GM12874 (cell line): ENCODE measurements around the gene KLHL13.

ENCODE experiments used
- TF ChIP-seq, protein P1 (sequence below): IDR thresholded peaks from 2 replicates; pipeline ENCODE4 v1.5.1; 2011; ENCODE audit warnings: low read depth, mild to moderate bottlenecking, control low read depth, low read length, moderate library complexity; ENCODE audit not compliant: insufficient read depth

The KLHL13 gene

DNA sequence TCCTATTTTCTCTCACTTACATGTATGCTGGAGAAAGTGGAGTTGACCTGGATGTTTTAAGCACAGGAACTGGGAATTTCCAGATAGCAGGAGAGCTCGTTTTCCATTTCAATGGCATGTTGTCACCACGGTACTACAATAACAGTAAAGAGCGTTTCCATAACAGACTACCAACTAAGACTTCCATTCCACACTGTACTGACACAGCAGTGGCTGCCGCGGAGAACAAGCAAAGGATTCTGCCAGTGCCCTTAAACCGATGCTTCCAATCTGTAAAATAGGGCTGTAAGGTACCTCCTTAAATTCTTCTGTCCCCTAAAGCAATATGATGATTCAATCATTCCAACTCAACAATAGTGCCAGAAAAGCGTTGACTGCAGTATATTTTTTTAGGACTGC is 143.9 kb downstream of the KLHL13 start:
- TF ChIP-seq, protein P1, sequence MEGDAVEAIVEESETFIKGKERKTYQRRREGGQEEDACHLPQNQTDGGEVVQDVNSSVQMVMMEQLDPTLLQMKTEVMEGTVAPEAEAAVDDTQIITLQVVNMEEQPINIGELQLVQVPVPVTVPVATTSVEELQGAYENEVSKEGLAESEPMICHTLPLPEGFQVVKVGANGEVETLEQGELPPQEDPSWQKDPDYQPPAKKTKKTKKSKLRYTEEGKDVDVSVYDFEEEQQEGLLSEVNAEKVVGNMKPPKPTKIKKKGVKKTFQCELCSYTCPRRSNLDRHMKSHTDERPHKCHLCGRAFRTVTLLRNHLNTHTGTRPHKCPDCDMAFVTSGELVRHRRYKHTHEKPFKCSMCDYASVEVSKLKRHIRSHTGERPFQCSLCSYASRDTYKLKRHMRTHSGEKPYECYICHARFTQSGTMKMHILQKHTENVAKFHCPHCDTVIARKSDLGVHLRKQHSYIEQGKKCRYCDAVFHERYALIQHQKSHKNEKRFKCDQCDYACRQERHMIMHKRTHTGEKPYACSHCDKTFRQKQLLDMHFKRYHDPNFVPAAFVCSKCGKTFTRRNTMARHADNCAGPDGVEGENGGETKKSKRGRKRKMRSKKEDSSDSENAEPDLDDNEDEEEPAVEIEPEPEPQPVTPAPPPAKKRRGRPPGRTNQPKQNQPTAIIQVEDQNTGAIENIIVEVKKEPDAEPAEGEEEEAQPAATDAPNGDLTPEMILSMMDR, result no peak

DNA sequence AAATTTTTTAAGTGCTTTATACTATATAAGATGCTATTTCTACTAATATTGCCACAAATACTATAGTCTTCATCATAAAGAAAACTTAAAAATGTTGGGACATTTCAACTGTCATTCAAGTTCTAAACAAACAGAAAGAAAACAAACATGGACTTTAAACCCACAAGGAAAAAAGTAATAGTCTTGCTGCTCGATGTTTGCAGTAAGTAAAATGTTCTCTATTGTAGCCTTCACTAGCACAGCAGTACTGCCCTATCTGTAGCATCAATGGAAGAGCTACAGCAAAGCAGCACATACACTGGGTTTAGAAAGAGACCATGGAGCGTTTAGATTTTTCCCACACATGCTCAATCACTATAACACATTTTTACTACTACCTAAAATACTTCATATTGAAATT is 146.8 kb downstream of the KLHL13 start:
- TF ChIP-seq, protein P1, result no peak

DNA sequence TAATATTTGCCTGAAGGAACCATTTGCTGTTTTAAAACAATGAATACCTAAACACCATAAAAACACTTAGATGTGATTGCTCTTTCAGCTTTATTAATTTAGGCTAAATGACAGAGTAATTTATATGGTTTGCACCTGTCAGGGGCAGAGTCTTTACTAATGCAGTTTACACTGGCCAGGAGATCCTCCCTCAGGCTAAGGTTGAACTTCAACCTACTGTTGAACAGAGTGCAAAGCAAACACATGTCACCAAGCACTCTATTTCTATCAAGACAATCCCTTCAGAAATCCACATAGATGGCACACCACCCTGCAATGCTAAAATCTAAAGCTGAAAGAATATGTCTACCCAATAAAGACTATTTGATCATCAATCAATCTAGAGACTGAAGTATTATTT is 147.3 kb downstream of the KLHL13 start:
- TF ChIP-seq, protein P1, result no peak

DNA sequence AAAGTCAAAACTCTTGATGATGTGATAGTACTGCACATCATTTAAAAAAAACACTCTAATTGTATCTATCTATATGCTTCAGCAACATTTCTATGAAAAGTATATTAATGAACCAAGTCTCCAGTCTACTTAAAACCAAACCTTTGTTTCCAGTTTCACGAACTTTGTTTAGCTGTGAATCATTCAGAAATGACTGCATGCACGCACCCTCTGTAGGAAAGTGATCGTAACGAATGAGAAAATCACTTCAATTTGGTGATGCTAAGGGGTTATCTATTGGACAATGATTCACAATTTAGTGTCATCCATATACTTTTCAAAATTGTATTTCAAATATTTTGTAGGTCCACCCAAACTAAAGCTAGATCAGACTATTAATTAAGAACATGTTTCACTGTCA is 157.6 kb downstream of the KLHL13 start:
- TF ChIP-seq, protein P1, result no peak

DNA sequence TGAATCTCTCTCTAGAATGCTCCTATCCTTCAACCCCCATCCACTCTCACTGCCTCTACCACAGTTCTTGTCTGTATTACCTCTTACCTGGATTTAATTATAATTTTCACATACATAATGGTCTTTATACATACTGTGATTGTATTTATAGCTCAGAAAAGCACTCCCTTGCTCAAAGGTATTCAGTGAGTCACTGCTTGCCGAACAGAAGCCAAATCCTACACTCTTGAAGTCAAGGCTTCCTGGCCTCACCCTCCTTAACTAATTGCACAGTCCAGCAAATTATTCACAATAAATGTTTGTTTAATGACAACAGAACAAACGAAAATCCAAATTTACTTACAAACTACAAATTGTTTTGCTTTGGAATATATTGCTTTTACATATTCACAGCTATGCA is 159.5 kb downstream of the KLHL13 start:
- TF ChIP-seq, protein P1, result no peak

DNA sequence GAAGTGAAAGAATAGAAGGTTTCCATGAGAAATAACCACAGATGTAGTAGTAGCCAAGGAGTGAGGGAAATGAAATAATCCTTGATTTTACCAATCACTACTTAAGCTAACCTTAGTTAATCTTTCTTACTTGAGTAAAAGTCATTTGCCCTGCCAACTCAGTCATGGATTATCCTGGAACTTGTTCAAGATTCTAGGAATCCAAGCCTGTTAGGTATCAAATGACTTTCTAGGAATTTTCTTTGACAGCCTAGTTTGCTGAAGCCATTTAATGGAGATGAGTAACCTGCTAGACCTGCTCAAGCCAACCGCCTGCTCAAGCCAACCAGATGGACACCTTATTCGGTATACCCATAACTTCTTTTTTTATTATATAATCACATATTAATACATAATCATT is 180.5 kb downstream of the KLHL13 start:
- TF ChIP-seq, protein P1, result no peak

DNA sequence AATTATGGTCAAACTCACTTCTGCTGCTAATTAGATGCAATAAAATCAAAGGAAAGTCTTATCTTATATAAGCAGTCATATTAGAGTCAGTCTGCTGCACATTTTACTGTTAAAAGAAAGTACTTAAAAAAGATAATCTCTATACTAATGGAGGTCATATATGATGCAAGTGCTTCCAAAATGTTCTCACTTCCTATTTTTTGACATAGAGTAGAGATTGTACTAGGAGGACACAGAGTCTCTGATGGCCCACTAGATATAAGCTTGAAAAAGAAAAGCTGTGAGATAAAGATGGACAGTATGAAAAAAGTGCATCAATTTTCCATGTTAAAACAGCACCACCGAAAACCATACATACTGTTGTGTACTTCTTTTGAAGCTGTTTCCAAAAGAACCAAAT is 196.9 kb downstream of the KLHL13 start:
- TF ChIP-seq, protein P1, result no peak

DNA sequence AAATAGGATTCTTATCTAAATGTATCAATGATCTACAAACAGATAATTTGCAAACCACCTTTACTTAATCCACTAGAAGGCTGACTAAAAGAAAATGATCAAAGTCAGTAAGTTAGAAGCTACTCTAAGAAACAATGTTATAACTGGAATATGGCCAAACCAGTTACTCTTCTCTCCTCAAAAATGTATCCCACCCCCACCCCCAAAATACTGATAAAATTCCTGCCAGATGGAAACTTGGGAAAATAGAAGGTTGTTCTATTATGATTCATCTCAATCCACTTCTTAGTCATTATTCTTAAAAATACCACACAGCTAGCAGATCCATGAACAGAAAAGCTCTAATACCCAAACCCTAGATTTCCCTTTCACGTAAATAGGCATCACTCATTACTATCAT is 206.4 kb downstream of the KLHL13 start:
- TF ChIP-seq, protein P1, result no peak
